ENCODE data around the gene CAPN10.

- no peak for TF ChIP-seq NFRKB (IDR thresholded peaks at IDR 0.05)
- TF ChIP-seq ZNF384 (IDR thresholded peaks at IDR 0.05) = no peak
- TF ChIP-seq L3MBTL2 (conservative IDR thresholded peaks at IDR 0.05) = no peak
- TF ChIP-seq SUZ12 (IDR thresholded peaks at IDR 0.05) = no peak
- no peak for TF ChIP-seq BHLHE40 (IDR thresholded peaks at IDR 0.05; ENCODE audit: borderline replicate concordance)
Observed at GRCh38 chr2:240584486-240585031, 2.0 kb upstream of the CAPN10 start.
